PC-9 (cell line): ENCODE data around the gene SLC35G4. TPM values are rescaled to one million over a fixed set of nuclear protein-coding genes. Genes with fewer than 3 reads are reported as not detected.
"Not testable (repeated sequence)": the region's sequence is repeated elsewhere in the genome, so short reads cannot be mapped to it uniquely, and the experiment has no call there.

Source experiments
- Bru-seq: library from RNA; stranded (reverse); fragments of 400-500 nt; gene quantifications from one replicate; lab custom pipeline; 2021; lab: Mats Ljungman, UMichigan
- BruChase-seq, 2 experiments: library from RNA; stranded (reverse); fragments of 400-500 nt; gene quantifications; one replicate each; lab custom pipeline; 2021; lab: Mats Ljungman, UMichigan
- BruUV-seq: library from RNA; stranded (reverse); fragments of 400-500 nt; replicated peaks from 2 replicates; lab custom pipeline; 2021; lab: Mats Ljungman, UMichigan
- CTCF ChIA-PET: fragments of 300-600 bp; sonication (Branson Sonifier 250); formaldehyde crosslinking; loops from one replicate; lab custom pipeline; 2022; ENCODE audit warnings: antibody characterized with exemption; lab: Charles Lee
- POLR2A ChIA-PET: fragments of 300-600 bp; sonication (Branson Sonifier 250); formaldehyde crosslinking; loops from one replicate; lab custom pipeline; 2022; ENCODE audit warnings: antibody characterized with exemption; ENCODE audit not compliant: unreplicated experiment; lab: Charles Lee
- DNase-seq, 2 experiments: peaks; one replicate each; pipeline versions ENCODE4 v3.0.0 to v3.0.0-alpha.2; 2015 to 2022; ENCODE audit warnings: mixed read lengths in 1 of 2
- H2AFZ ChIP-seq: fragments of 200-600 bp; sonication (generic); 2 replicates; pipeline ENCODE4 v1.8.1; 2017; ENCODE audit warnings: antibody characterized with exemption
- H3F3A ChIP-seq: fragments of 200-600 bp; sonication (generic); 2 replicates; pipeline ENCODE4 v1.8.1; 2017; ENCODE audit warnings: antibody characterized with exemption, mild to moderate bottlenecking, low read depth; ENCODE audit not compliant: insufficient read depth
- H3K27ac ChIP-seq: fragments of 200-600 bp; sonication (generic); 2 replicates; pipeline ENCODE4 v1.6.1; 2016; ENCODE audit warnings: mixed run types
- H3K27me3 ChIP-seq: fragments of 200-600 bp; sonication (generic); 2 replicates; pipeline ENCODE4 v1.6.1; 2016; ENCODE audit warnings: low read depth, mixed run types; ENCODE audit not compliant: insufficient read depth
- H3K36me3 ChIP-seq: fragments of 200-600 bp; sonication (generic); 2 replicates; pipeline ENCODE4 v1.6.1; 2016; ENCODE audit warnings: low read depth, mixed run types
- H3K4me1 ChIP-seq: fragments of 200-600 bp; sonication (generic); replicated peaks from 2 replicates; pipeline ENCODE4 v1.6.1; 2016; ENCODE audit warnings: mixed run types; ENCODE audit not compliant: insufficient read depth
- H3K4me2 ChIP-seq: fragments of 200-600 bp; sonication (generic); 2 replicates; pipeline ENCODE4 v1.6.1; 2017; ENCODE audit warnings: mixed run types
- H3K4me3 ChIP-seq: fragments of 200-600 bp; sonication (generic); 2 replicates; pipeline ENCODE4 v1.6.1; 2016; ENCODE audit warnings: mixed run types
- H3K79me2 ChIP-seq: fragments of 200-600 bp; sonication (generic); 2 replicates; pipeline ENCODE4 v1.6.1; 2017; ENCODE audit warnings: low read depth, mixed run types
- H3K9me2 ChIP-seq: fragments of 200-600 bp; sonication (generic); 2 replicates; pipeline ENCODE4 v1.8.1; 2017; ENCODE audit warnings: mild to moderate bottlenecking; ENCODE audit not compliant: insufficient read depth
- H3K9me3 ChIP-seq: fragments of 200-600 bp; sonication (generic); 2 replicates; pipeline ENCODE4 v1.8.1; 2016; ENCODE audit warnings: low read depth; ENCODE audit not compliant: insufficient read depth
- H4K20me1 ChIP-seq: fragments of 200-600 bp; sonication (generic); 2 replicates; pipeline ENCODE4 v1.8.1; 2017; ENCODE audit not compliant: insufficient read depth
- CTCF ChIP-seq: fragments of 200-600 bp; sonication (generic); conservative IDR thresholded peaks from 2 replicates; pipeline ENCODE4 v1.6.1; 2017; ENCODE audit warnings: mixed run types, antibody characterized with exemption, mild to moderate bottlenecking, moderate library complexity
- EZH2 ChIP-seq: fragments of 200-600 bp; sonication (generic); IDR thresholded peaks from 2 replicates; pipeline ENCODE4 v1.8.0; 2017; ENCODE audit warnings: antibody characterized with exemption, low read depth
- intact Hi-C: fragments of 100-400 bp; cut with micrococcal nuclease; formaldehyde crosslinking; loops from one replicate; pipeline ENCODE4 v1.10.0; 2022; ENCODE audit not compliant: unreplicated experiment
- long read RNA-seq: library from polyadenylated mRNA; stranded (forward); transcript quantifications from one replicate; pipeline ENCODE4 v2.0.0, GENCODE V29; 2022
- total RNA-seq: library from RNA; stranded (reverse); gene quantifications from 2 replicates; pipeline ENCODE4 v1.2.3, GENCODE V29; 2021

SLC35G4 gene
- total RNA-seq (not detected in 2 replicates), Bru-seq, nascent RNA (not detected), BruChase-seq, experiment 1, labeled RNA remaining after a 2-hour chase (not detected), BruChase-seq, experiment 2, labeled RNA remaining after a 6-hour chase (not detected)
- long read RNA-seq: 0 reads

GRCh38 chr18:11609488-11609887 lies at the start of gene SLC35G4:
Gene SLC35G4, plus strand, starts transcription at chr18:11609596. Its CDS starts 0 bp downstream, at chr18:11609596.
- BruUV-seq, POLR2A ChIA-PET, CTCF ChIA-PET: not testable (repeated sequence)

DNA sequence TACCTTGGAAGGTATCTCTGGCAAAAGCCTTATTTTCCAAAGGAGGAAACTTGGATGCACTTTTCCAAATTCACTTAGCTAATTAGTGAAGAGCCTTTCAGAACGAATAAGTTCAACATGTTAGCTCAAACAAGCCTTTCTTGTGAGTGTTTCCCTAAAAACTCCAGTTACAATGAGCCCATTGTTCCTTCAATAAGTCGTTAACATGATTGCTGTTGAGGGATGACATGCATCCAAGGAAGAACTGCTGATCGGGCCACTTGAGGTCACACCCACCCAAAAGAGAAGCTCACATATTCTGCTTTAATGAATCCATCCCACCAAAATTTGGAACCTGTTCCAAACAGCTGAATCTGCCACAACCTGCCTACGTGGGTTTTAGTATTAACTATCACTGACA lies 48.1 kb upstream of the SLC35G4 start:
- DNase-seq: no peak
- POLR2A ChIA-PET: no interaction called here
- H3K9me2 ChIP-seq: no peaks in the 10 kb centered on the region

More at GRCh38 chr18:11609488-11609887, at the start of gene SLC35G4:
- peaks cover 28% of the 10 kb centered on the region for H3K27me3 ChIP-seq
- H3K4me3 ChIP-seq, H3F3A ChIP-seq, H3K9me3 ChIP-seq, H2AFZ ChIP-seq, DNase-seq, H3K4me2 ChIP-seq, H3K4me1 ChIP-seq, H4K20me1 ChIP-seq, H3K9me2 ChIP-seq, intact Hi-C loops, H3K36me3 ChIP-seq, H3K79me2 ChIP-seq, H3K27ac ChIP-seq: not testable (repeated sequence)

DNA sequence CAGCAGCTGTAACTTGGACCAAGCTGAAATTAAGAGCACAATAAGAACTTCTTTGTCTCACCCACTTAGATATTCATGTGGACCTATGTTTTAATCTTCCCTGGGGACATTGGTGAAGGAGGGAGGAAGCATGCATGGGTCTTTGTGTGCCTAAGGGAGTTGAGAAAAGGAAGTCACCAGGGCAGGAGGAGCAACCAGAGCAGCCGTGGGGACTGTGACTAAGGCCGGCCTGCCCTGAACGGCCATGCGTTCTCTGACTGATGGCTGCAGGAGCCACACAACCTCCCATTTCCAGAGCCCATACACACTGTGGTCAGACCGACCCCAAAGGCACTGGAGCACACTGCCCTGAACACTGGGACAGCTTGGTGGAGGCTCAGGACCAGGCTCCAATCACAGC lies 43.7 kb upstream of the SLC35G4 start:
- CTCF ChIA-PET: no interaction called here
- Histone ChIP-seq H3K36me3 (no peaks in the 10 kb centered on the region), H2AFZ (no peak overlapping the region)

More for the DNA sequence above, 48.1 kb upstream of the SLC35G4 start:
- Histone ChIP-seq H3K79me2 (no peaks in the 10 kb centered on the region), H3K4me2 (no peak overlapping the region), H3K4me3 (no peak overlapping the region), H3K36me3 (no peaks in the 10 kb centered on the region), H4K20me1 (no peaks in the 10 kb centered on the region), H3K9me3 (no peaks in the 10 kb centered on the region), H3K27ac (no peak overlapping the region), H3K27me3 (peaks cover 45% of the 10 kb centered on the region), H2AFZ (no peak overlapping the region), H3K4me1 (no peaks in the 10 kb centered on the region), H3F3A (no peaks in the 10 kb centered on the region)
- CTCF ChIA-PET: no interaction called here
- intact Hi-C loops: no loop called here
- TF ChIP-seq EZH2: no peak
- TF ChIP-seq CTCF: no peak
- BruUV-seq: no TSS peak

More for the DNA sequence above, 43.7 kb upstream of the SLC35G4 start:
- H3F3A ChIP-seq: no peaks in the 10 kb centered on the region
- POLR2A ChIA-PET: no interaction called here
- H3K27me3 ChIP-seq: peaks cover 79% of the 10 kb centered on the region
- intact Hi-C loops: no loop called here
- no peak for TF ChIP-seq CTCF
- no peak for TF ChIP-seq EZH2
- no peaks in the 10 kb centered on the region for H3K9me2 ChIP-seq
- H3K4me3 ChIP-seq: no peak overlapping the region
- no peak overlapping the region for H3K27ac ChIP-seq
- no TSS peak for BruUV-seq
- no peak for DNase-seq
- no peaks in the 10 kb centered on the region for H3K79me2 ChIP-seq
- no peaks in the 10 kb centered on the region for H4K20me1 ChIP-seq
- no peaks in the 10 kb centered on the region for H3K9me3 ChIP-seq
- no peak overlapping the region for H3K4me2 ChIP-seq
- no peaks in the 10 kb centered on the region for H3K4me1 ChIP-seq
